NT2/D1 (cell line): ENCODE measurements around the gene SGCB.
"Not testable (repeated sequence)": the region's sequence is repeated elsewhere in the genome, so short reads cannot be mapped to it uniquely, and the experiment has no call there.

Experiments
- DNase-seq: peaks from one replicate; pipeline ENCODE4 v3.0.0-alpha.2; 2011; ENCODE audit warnings: low read depth, low spot score
- H3K27me3 ChIP-seq: 2 replicates; pipeline ENCODE4 v1.6.0; 2011; ENCODE audit warnings: mild to moderate bottlenecking; ENCODE audit not compliant: insufficient read length, insufficient read depth
- H3K36me3 ChIP-seq: 2 replicates; pipeline ENCODE4 v1.6.1; 2011; ENCODE audit warnings: mild to moderate bottlenecking, low read length, mixed read lengths; ENCODE audit not compliant: insufficient read depth, insufficient read length
- H3K4me1 ChIP-seq: 2 replicates; pipeline ENCODE4 v1.5.1; 2011; ENCODE audit not compliant: insufficient read depth, insufficient read length
- H3K4me3 ChIP-seq: 2 replicates; pipeline ENCODE4 v1.5.1; 2011; ENCODE audit warnings: low read depth; ENCODE audit not compliant: insufficient read length
- H3K9ac ChIP-seq: 2 replicates; pipeline ENCODE4 v1.6.0; 2011; ENCODE audit warnings: low read depth; ENCODE audit not compliant: insufficient read length
- H3K9me3 ChIP-seq: 2 replicates; pipeline ENCODE4 v1.5.1; 2011; ENCODE audit warnings: mild to moderate bottlenecking, low read length; ENCODE audit not compliant: insufficient read depth
- SUZ12 ChIP-seq: IDR thresholded peaks from 2 replicates; pipeline ENCODE4 v1.6.1; 2011; ENCODE audit not compliant: insufficient read length, insufficient read depth; ENCODE audit errors: extremely low read depth
- YY1 ChIP-seq: IDR thresholded peaks from 2 replicates; pipeline ENCODE4 v1.6.1; 2011; ENCODE audit not compliant: insufficient read length, insufficient read depth
- ZNF274 ChIP-seq: IDR thresholded peaks from 2 replicates; pipeline ENCODE4 v1.6.1; 2011; ENCODE audit warnings: mild to moderate bottlenecking, low read depth, low read length

The SGCB gene

GRCh38 chr4:52038103-52038912, at the start of gene SGCB:
SGCB (minus strand) TSS chr4:52038299; CDS start chr4:52038259, 40 bp downstream.
- H3K27me3 ChIP-seq, result peaks cover 15% of the 10 kb centered on the region
- H3K9me3 ChIP-seq, result no peaks in the 10 kb centered on the region
- H3K36me3 ChIP-seq, result peaks cover 4% of the 10 kb centered on the region
- peak within 1 kb of the TSS; percentile 57 for H3K4me3 ChIP-seq
- H3K9ac ChIP-seq, result peak within 1 kb of the TSS; percentile 71
- no peak for DNase-seq
- peaks cover 2% of the 10 kb centered on the region for H3K4me1 ChIP-seq
- TF ChIP-seq YY1 (no peak), SUZ12 (no peak), ZNF274 (no peak)

GRCh38 chr4:52086425-52086824, 48.3 kb upstream of the SGCB start:
- not testable (repeated sequence) for DNase-seq, H3K27me3 ChIP-seq, H3K9ac ChIP-seq, H3K36me3 ChIP-seq, H3K4me1 ChIP-seq, H3K9me3 ChIP-seq, H3K4me3 ChIP-seq

GRCh38 chr4:52081216-52081615, 43.1 kb upstream of the SGCB start:
- Histone ChIP-seq H3K27me3 (peaks cover 4% of the 10 kb centered on the region), H3K36me3 (no peaks in the 10 kb centered on the region), H3K9ac (no peak overlapping the region), H3K4me3 (no peak overlapping the region), H3K9me3 (no peaks in the 10 kb centered on the region), H3K4me1 (no peaks in the 10 kb centered on the region)
- DNase-seq, result no peak
- TF ChIP-seq SUZ12 (no peak), ZNF274 (no peak), YY1 (no peak)

GRCh38 chr4:52079659-52080058, 41.6 kb upstream of the SGCB start:
- Histone ChIP-seq H3K4me3 (no peak overlapping the region), H3K36me3 (no peaks in the 10 kb centered on the region), H3K27me3 (peaks cover 4% of the 10 kb centered on the region), H3K4me1 (no peaks in the 10 kb centered on the region), H3K9ac (no peak overlapping the region), H3K9me3 (no peaks in the 10 kb centered on the region)
- TF ChIP-seq ZNF274, result no peak
- no peak for TF ChIP-seq YY1
- DNase-seq, result no peak

DNA sequence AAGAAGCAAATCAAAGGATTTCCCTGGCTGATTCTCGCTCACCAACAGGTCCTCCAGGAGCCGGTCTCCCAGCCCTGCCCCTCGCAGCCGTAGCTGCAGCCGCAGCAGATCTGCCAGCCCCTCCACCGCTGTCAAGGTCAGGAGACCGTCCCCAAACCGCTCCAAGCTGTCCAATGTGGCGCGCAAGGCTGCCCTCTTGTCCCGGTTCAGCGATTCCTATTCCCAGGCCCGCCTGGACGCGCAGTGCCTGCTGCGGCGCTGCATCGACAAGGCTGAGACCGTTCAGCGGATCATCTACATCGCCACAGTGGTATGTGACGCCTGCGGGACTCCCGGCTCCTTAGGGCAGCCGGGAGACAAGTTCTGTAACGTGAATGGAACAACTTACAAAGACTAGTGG, 38.6 kb upstream of the SGCB start:
- H3K4me1 ChIP-seq, result no peaks in the 10 kb centered on the region
- TF ChIP-seq YY1 (no peak), ZNF274 (no peak), SUZ12 (no peak)
- peaks cover 4% of the 10 kb centered on the region for H3K27me3 ChIP-seq
- H3K36me3 ChIP-seq, result no peaks in the 10 kb centered on the region
- H3K9me3 ChIP-seq, result no peaks in the 10 kb centered on the region
- no peak overlapping the region for H3K9ac ChIP-seq
- H3K4me3 ChIP-seq, result peak overlapping the region; percentile 12
- DNase-seq, result peak; percentile 16

DNA sequence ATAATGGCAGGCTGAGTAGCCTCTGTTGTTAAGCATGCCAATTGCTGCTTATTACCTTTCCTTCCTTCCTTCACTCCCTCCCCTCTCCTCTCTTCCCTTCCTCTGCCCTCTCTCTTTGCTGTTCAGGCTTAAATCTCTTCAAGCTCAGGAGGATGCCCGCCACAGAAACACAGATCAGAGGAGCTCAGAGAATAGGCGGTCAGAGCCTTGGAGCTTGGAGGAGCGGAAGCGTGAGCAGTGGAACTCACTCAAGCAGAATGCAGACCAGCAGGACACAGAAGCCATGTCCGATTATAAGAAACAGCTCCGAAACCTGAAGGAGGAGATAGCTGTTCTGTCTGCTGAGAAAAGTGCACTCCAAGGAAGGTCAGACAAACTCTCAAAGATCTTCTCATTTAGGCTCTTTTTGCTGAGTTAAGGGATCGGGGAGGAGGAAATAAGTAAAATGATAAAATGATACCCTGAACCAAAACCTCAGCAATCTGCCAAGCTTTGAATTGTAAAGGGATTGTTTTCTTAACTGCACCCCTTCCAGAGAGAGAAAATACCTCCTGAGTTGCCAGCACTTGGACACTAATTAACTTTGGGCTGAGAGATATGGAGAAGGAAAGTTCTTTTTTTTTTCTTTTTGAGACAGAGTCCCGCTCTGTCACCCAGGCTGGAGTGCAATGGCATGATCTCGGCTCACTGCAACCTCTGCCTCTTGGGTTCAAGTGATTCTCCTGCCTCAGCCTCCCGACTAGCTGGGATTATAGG, 33.9 kb upstream of the SGCB start:
- no peak overlapping the region for H3K9ac ChIP-seq
- H3K4me1 ChIP-seq, result no peaks in the 10 kb centered on the region
- no peak overlapping the region for H3K4me3 ChIP-seq
- TF ChIP-seq ZNF274, result no peak
- no peak for TF ChIP-seq SUZ12
- no peak for TF ChIP-seq YY1
- H3K36me3 ChIP-seq, result no peaks in the 10 kb centered on the region
- H3K9me3 ChIP-seq, result no peaks in the 10 kb centered on the region
- H3K27me3 ChIP-seq, result peaks cover 4% of the 10 kb centered on the region
- DNase-seq, result no peak

GRCh38 chr4:52069571-52069970, 31.5 kb upstream of the SGCB start:
- H3K27me3 ChIP-seq, result no peaks in the 10 kb centered on the region
- TF ChIP-seq SUZ12 (no peak), YY1 (no peak), ZNF274 (no peak)
- no peaks in the 10 kb centered on the region for H3K36me3 ChIP-seq
- no peak overlapping the region for H3K9ac ChIP-seq
- H3K4me1 ChIP-seq, result no peaks in the 10 kb centered on the region
- DNase-seq, result no peak
- H3K4me3 ChIP-seq, result no peak overlapping the region
- H3K9me3 ChIP-seq, result no peaks in the 10 kb centered on the region
